Skin epidermis (tissue), 12 donors: ENCODE measurements around the gene MBD2.
A peak's percentile ranks its signal among the peaks of the same experiment; 100 is the strongest.
"Not testable (repeated sequence)": the region's sequence is repeated elsewhere in the genome, so short reads cannot be mapped to it uniquely, and the experiment has no call there.

Experiments
- H3K27ac ChIP-seq, 21 experiments: fragments of 200-600 bp; sonication (generic) in 11 of 21; one replicate each; pipeline ENCODE4 v1.5.0; 2020; ENCODE audit warnings: mild to moderate bottlenecking in 3 of 21, inconsistent platforms in 2 of 21, moderate library complexity in 2 of 21
- H3K4me3 ChIP-seq, 7 experiments: fragments of 200-600 bp; sonication (generic) in 2 of 7; one replicate each; pipeline ENCODE4 v1.5.0; 2020; ENCODE audit warnings: inconsistent platforms in 2 of 7, mild to moderate bottlenecking in 2 of 7, moderate library complexity in 1 of 7

MBD2 gene

DNA sequence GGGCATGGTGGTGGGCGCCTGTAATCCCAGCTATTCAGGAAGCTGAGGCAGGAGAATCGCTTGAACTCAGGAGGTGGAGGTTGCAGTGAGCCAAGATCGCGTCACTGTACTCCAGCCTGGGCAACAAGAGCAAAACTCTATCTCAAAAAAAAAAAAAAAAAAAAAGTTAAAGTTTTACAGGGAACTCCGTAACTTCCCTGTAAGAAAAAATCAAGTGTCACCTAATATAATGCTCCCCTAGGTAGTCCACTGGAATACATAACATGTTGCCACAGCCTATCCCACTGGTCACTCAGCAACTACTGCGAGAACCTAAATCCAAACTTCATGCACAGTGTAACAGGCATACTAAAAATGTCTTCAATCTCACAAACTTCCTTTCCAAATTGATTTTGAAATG, 19.0 kb downstream of the MBD2 start:
- H3K27ac ChIP-seq = peak overlapping the region in 1 of 21 experiments; percentile 38
- H3K4me3 ChIP-seq = not testable (repeated sequence)

DNA sequence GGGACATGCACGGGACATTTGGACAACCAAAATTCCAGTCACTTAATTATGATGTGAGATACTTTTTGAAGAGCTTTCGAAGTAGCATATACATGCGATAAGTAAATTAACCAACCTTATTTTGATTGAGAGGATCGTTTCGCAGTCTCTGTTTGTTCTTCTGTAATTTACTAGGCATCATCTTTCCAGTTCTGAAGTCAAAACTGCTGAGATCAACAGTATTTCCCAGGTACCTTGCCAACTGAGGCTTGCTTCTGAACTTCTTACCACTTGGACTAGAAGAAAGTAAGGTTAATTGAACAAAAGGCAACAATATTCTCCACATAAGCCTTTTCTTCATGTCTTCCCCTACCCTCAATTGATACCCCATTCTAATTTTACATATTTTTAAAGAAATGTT, 19.6 kb downstream of the MBD2 start:
- Histone ChIP-seq H3K27ac (no peak overlapping the region), H3K4me3 (no peak overlapping the region)

DNA sequence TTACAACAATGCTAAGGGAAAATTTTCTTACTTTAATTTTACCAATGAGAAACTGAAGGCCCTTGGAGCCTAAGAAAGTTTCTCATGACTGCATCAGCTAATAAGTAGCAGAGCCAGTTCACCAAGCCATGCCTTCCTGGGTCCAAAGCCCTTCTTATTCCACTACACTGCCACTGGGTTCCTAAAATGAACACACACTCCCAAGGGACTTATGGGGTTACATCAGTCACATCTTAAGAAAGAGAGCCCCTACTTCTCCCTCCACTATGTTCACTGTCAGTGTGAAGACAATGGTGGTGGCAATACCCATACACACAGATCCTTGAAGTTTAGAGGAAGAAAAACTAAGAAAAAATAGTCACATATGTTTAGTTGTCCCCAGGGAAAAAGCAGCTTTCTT, 20.6 kb downstream of the MBD2 start:
- Histone ChIP-seq H3K27ac (no peak overlapping the region), H3K4me3 (no peak overlapping the region)

DNA sequence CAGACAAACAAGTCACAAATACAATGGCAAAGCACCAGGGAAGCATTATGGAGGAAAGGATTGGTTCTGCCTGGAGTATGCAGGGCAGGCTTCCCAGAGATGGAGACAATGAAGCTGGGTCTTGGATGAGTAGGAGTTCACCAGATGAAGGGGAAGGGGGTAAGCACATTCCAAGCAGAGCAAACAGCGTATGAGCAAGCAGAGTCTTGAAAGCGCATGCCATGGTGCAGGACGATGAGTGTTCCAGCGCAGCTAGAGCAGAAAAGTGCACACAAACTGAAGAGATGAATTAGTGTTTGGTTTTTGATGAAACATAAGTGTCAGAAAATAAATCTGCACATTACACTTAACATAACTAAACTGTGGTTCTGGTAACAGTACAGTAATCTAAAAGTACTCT, 21.6 kb downstream of the MBD2 start:
- H3K4me3 ChIP-seq = no peak overlapping the region
- no peak overlapping the region for H3K27ac ChIP-seq

DNA sequence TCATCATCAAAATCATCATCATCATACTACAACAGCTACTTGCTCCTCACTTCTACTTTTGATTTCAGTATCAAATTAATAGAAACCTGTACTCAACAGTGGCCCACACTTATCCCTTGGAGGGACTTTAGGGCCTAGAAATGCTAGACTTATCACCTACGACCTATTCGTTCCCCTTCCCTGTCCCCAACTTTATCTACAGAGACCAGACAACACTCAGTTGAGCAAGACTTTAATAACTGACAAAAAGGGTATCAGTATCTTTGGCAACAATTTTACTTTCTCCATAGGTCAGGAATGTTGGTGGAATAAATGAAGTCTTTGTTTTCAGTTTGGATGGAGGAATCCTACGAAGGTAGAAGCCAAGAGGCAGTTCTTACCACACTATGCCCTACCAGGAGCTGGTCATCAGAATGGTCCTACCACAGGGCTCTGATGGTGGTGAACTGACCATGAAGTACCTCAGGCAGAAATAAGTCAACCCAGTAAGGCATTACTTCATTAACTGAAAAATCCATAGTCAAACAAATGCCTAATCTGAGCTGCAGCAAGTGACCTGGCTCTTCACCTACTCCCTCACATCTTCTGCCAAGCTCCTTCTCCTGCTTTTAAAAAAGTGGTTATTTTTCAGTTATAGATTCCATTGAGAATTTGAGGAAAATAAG, 26.6 kb downstream of the MBD2 start:
- H3K27ac ChIP-seq = no peak overlapping the region
- H3K4me3 ChIP-seq = no peak overlapping the region

DNA sequence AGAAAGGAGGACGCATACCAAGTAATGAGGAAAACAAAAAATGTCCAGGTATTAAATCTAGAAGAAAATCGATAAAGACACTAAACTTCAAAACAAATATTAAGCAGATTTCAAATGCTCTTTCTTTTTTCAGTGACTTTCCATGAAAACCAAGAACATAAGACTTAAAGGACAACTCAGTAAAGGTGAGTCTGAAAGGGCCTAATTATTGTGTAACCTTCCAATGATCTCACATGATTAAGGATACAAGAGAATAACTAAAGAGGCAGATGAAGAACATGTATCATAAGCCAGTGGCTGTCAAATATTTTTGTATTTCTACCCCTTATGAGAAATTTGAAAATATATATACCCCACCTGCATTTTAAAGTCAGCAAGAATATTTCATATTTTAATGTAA, 30.7 kb downstream of the MBD2 start:
- H3K27ac ChIP-seq = no peak overlapping the region
- H3K4me3 ChIP-seq = no peak overlapping the region

DNA sequence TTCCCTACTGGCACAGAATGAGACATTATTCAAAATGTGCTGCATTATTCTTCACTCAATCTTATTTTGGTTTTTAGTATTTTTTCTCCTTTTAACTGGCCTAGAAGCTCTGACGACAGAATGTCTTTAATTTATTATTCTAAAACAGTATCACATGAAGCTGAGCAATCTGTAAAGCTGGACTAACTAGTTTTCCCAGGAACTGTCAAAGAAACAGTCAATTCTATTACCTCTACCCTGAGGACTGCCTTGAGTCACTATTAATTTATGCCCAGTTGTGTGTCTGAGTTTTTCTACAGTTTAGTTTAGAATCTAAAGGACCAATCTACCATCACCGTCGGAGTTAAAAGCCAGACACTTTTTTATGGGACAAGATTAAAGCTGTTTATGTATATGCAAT, 31.6 kb downstream of the MBD2 start:
- H3K4me3 ChIP-seq = no peak overlapping the region
- peak overlapping the region in 3 of 21 experiments; percentile 7 to 37 (median 36) for H3K27ac ChIP-seq

DNA sequence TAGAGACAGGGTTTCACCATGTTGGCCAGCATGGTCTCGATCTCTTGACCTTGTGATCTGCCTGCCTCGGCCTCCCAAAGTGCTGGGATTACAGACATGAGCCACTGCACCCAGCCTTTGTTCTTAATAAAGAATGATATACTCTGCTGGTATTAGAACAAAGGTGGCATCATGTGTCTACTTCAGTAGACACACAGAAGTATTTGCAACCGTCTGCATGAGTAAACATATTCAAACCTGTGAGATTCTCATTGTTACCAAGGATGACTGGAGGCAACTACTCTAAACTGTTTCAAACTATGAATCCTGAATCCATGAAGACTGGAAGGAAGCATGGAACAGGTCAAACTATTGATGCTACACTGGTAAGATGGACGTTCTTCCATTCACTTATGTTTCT, 32.1 kb downstream of the MBD2 start:
- Histone ChIP-seq H3K4me3 (no peak overlapping the region), H3K27ac (peak overlapping the region in 4 of 21 experiments; percentile 7 to 41 (median 36))

DNA sequence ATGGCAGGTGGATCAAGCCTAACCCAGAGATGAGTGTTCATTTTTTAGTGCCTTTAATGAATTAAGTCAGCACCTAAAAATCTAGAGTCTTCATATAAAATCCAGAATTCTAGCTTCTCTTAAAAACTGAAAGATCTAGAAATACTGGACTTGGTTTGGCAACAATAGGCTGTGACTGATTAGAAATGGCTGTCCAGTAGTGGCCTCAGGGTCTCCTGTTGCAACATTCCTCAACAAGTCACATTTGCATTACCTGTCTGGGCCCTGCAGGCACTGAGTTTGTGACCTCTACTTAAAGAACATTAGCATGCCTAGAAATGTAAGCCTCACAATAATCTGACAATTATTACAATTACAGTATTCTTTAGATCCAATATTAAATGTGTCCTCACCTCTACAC, 33.1 kb downstream of the MBD2 start:
- no peak overlapping the region for H3K27ac ChIP-seq
- no peak overlapping the region for H3K4me3 ChIP-seq

DNA sequence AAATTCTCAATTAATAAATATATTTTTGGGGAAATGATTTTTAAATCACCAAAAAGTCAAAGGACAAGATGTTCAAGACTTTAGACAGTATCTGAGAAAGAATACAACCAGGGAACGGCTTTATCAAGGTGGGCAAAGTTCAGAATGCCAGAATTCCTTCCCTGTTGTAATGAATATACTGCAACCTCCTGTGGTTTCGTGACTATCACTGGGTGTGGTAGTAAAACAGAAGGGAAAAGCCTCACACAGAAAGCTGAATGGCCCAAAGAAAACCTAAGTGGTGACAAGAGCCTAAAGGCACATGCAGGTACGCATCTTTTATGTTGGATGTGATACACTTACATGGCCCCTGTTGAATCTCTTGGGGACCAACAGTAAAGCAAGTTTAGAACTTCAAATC, 37.1 kb downstream of the MBD2 start:
- no peak overlapping the region for H3K27ac ChIP-seq
- H3K4me3 ChIP-seq = no peak overlapping the region

DNA sequence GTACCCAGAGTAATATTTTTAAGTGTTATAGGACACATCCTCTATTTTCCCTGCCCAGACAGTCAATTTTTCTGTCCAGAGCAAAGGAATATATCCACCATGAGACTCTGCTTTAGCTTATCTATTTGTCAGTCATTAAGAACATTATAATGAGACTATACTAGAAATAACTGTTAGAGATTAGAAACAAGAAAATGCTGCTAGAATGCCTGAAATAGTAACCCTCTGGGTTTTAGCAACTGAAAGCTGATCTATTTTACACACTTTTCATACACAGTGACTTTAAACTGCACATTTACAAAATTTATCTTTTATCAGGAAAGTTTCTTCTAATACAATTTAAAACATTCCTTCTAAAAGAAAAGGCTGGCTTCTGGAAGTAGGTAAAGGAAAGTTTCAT, 39.6 kb downstream of the MBD2 start:
- H3K27ac ChIP-seq = no peak overlapping the region
- H3K4me3 ChIP-seq = no peak overlapping the region

DNA sequence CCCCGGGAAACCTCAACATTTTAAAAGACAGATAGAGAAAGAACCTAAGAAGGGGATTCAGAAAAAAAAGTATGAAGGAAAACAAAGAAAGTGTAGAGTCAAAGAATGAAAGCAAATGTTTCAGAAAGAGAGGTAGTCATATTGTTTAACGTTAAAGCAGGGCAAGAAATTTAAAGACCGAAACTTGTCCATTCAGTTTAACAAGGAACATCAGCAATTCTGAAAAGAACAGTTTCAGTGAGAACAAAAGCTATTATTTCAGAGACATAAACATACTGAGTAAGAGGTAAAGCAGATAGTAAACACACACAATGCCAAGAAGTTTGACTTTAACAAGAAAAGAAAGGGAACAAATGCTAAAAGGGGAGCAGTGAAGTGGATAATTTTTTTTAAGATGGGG, 41.1 kb downstream of the MBD2 start:
- no peak overlapping the region for H3K4me3 ChIP-seq
- no peak overlapping the region for H3K27ac ChIP-seq

DNA sequence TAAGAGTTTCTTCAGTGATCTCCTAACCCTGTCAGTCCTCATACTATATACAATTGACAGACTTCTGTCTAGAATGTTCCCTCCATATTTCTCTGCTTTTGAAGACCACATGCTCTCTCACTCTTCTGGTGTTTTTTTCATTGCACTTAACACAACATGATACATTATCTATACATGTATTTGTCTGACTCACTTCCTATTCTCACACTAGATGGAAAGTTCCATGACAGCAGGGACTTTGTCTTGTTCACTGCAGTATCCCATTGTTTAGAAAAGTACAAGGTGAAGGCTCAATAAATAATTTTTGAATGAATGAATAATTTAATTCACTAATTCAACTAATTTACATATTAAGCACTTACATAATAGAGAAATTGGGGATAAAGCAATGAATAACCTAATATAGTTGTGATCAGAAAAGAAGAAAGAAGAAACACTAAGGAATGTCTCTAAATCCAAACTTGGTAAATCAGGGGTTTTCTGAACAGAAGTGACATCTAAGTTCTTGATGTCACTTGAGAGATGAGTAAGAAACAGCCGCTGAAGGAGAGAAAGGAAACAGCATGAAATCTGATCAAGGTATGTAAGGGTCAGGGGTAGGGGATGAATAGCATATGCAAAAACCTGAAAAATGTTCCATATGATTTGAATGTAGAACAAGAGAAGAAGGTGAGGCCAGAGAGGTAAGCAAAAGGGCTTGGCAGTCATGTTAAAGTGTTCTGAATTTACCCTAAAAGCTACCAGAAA, 42.4 kb downstream of the MBD2 start:
- no peak overlapping the region for H3K4me3 ChIP-seq
- no peak overlapping the region for H3K27ac ChIP-seq

DNA sequence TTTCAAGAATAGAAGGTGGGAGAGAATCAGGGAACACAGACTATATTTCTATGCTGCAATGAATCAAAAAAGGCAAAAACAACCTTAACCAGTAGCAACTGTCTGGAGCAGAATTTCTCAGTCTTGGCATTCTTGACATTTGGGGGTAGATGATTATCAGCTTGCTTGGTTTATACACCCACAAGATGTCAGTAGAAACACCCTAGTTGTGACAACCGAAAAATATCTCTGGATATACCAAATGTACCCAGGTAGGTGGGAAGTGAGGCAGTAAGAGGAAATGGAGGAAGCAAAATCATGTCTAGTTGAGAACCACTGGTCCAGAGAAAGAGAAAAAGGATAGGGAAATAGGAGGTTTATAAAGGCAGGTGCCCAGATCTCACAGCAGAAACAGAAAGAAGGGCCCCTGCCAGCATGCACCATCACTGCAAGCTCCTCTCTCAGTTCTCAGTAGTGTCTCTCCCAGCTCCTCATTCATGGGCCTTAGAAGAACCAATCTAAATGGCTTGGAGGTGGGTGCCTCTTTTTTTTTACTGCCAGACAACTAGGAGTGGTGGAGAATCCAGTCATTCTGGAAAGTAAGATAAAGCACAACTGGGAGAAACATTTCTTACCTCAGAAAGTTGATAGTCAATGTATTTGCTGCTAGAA, 50.4 kb downstream of the MBD2 start:
- Histone ChIP-seq H3K4me3 (no peak overlapping the region), H3K27ac (peak overlapping the region in 1 of 21 experiments; percentile 27)

DNA sequence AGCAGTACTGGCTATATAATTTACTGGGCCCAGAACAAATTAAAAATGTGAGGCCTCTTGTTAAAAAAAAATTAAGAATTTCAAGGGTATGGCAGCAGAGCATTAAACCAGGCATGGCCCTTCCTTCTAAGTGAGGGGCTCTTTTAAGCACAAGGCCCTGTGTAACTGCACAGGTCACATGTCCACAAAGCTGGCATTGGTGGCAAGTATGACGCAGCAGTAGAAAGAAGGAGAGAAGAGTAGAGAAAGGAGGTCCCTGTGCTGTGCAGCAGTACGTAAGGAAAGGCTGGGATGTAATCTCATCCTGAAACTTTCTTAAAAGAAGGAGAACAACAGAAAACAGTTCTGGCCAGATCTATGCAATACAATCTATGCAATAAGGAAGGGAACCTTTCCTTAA, 51.2 kb downstream of the MBD2 start:
- Histone ChIP-seq H3K27ac (no peak overlapping the region), H3K4me3 (no peak overlapping the region)

DNA sequence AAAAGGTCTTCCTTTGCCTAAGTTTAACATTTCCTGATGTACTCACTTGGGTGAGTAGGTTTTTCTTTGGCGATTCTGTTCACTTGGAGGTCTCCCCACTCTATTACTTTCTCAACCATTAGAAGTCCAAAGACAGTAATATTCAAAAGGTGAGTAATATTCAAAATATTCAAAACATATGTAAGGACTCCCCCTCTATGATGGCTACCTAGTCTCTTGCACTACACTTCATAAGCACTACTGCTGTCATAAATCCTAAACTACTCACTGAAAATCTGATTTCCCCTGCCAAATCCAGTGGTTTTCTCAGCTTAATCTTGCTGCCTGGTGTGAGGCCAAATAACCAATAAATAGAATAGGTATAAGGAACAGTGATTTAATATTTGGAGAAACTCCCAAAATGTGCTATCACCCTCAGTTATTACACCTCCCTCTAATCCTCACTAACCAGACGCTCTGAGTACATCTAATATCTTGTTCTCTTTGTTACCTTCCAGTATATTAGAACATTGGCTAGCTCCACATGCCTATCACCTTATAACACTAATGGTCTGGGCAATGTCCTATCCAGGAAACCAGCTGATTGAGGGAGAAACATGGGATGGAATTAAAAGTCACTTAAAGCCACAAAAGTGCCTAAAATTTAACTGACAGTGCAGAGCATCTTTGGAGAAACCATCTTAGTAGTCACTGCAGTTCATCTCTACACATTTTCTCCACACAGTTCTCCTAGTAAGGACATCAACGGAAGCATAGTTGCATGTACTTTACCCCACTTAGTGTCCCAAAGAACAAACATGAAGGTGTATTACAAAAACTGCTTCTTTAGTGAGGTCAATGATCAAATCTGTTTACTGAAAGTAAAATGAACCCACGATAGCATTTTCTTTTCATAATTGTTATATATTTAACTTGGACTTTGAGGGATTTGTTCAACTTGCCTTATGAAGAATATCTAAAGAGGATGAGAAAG, 54.8 kb downstream of the MBD2 start:
- H3K4me3 ChIP-seq = no peak overlapping the region

DNA sequence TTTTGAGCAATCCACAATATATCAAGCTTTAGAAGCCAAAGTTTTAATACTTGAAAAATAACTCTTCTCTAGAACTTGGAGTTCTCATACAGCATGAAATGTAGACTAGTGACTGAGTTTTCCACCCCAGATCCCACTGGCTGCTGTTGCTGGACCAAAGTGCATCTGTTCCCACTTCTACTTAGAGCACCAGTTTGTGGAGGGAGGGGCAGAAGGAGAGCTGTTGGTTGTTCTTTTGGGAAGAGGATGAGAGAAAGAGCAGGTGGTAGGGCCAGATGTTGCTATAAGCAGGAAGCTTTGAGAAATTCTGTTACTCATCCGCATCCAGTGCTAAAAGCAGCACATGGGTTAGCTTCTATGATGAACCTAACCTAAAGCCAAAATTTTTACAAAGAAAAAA, 59.0 kb downstream of the MBD2 start:
- Histone ChIP-seq H3K27ac (no peak overlapping the region), H3K4me3 (no peak overlapping the region)

More for the DNA sequence above, 54.8 kb downstream of the MBD2 start:
- H3K27ac ChIP-seq = no peak overlapping the region

DNA sequence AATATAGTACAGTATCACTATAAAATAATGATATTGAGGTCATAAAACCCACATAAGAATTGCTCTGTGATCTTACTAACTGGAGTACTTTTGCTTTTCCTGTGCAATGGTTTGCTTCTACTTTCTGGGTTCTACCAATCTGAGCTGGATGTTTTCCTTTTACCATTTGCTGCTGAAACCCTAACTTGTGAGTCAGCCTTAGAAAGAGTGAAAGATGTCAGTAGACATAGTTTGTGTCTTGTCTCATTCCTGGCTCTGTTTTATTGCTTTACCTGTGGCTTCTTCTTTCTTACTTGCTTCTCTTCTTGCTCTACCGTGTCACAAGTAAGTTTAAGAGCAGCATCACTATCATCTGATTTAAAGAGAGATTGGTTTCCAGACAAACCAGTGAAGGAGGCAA, 61.0 kb downstream of the MBD2 start:
- no peak overlapping the region for H3K4me3 ChIP-seq
- H3K27ac ChIP-seq = no peak overlapping the region

DNA sequence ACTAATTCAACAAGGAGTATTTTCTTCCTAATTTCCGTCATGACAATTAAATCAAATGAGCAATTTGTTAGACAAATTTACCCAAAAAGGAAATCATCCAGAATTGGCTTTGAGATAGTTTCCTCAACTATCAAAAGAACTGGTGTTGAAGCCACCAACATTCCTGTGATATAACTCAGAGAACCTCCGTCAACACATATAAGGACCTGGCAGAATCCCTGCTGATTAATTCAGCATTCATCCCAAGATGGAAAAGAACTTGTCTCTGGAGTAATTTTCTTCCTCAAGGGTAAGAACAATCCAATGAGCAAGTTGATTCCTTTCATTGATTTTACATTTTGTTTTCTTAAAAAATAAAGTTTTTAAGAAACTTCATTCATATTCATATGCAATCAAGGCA, 62.0 kb downstream of the MBD2 start:
- Histone ChIP-seq H3K27ac (no peak overlapping the region), H3K4me3 (no peak overlapping the region)

DNA sequence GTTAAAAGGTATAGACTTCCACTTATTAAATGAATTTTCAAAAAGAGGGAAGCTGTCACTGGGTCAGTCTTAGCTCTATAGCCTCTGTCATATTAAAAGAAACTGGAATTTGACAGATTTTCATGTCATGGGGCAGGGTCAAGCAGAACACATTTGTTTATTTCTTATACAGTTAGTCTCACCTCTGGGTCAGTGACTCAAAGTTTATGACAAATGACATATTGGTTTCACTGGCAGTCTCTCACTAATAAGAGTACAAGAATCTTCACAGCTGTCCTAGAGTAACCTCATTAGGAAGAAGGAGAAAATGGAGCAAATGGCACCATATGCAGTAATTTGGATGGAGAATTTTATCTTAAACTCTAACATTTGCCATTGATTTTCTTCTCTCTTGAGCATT, 63.2 kb downstream of the MBD2 start:
- H3K27ac ChIP-seq = no peak overlapping the region

More for the DNA sequence above, 63.2 kb downstream of the MBD2 start:
- no peak overlapping the region for H3K4me3 ChIP-seq
